Astrocyte of the spinal cord (primary cell): Measurements from ENCODE around the gene MSRB3.

Source experiments
- DNase-seq: peaks from one replicate; pipeline ENCODE4 v3.0.0; 2011; ENCODE audit warnings: low read depth, low spot score
- H3K4me3 ChIP-seq: 2 replicates; pipeline ENCODE4 v1.5.1; 2011; ENCODE audit warnings: low read depth, mild to moderate bottlenecking, low read length, moderate library complexity
- in situ Hi-C: cut with HindIII; loops from 2 replicates; pipeline ENCODE4 v1.10.0; 2017; ENCODE audit warnings: low sequenced_read_pairs
- TF ChIP-seq, protein P1 (sequence below): IDR thresholded peaks from 2 replicates; pipeline ENCODE4 v1.5.1; 2012; ENCODE audit warnings: low read depth, mild to moderate bottlenecking, low read length, inconsistent platforms

The MSRB3 gene

DNA sequence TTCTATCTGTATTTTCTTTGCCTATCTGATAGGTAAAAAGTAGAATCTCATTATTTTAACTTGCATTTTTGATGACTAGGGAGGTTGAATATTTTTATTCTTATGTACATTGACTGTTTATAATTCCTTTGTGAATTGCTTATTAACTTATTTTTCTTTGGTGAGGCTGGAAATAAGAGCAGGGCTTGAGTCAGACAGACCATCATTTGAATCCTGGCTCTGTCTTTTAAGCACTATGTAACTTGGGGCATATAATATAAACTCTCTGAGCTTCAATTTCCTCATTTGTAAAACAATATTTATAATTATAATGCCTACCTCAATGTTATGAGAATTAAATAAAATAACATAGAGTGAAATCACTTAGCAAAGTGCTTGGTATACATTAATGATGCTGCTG, 108.9 kb downstream of the MSRB3 start:
- in situ Hi-C loops: no loop called here
- H3K4me3 ChIP-seq: no peak overlapping the region
- no peak for DNase-seq
- TF ChIP-seq, protein P1, sequence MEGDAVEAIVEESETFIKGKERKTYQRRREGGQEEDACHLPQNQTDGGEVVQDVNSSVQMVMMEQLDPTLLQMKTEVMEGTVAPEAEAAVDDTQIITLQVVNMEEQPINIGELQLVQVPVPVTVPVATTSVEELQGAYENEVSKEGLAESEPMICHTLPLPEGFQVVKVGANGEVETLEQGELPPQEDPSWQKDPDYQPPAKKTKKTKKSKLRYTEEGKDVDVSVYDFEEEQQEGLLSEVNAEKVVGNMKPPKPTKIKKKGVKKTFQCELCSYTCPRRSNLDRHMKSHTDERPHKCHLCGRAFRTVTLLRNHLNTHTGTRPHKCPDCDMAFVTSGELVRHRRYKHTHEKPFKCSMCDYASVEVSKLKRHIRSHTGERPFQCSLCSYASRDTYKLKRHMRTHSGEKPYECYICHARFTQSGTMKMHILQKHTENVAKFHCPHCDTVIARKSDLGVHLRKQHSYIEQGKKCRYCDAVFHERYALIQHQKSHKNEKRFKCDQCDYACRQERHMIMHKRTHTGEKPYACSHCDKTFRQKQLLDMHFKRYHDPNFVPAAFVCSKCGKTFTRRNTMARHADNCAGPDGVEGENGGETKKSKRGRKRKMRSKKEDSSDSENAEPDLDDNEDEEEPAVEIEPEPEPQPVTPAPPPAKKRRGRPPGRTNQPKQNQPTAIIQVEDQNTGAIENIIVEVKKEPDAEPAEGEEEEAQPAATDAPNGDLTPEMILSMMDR: no peak

DNA sequence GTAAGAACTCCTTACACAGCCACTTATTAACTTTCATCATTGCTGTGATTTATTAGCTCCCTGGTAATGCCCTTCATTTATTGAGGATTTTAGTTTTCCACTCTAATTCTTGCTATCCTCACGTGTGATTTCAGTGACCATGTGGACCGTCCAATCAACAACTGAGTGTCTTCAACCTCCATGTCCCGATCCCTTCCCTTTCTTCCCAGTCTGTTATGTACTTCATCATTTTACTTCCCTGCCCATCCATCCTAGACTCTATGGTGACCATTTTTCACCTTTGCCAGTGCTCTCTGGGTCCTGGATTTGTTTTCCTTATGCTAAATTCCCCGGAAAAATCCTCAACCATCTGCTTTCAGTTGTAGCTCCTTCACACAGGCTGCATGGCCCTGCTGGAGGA, 111.0 kb downstream of the MSRB3 start:
- no peak for DNase-seq
- in situ Hi-C loops: no loop called here
- TF ChIP-seq, protein P1: no peak
- no peak overlapping the region for H3K4me3 ChIP-seq

GRCh38 chr12:65391711-65392110, 113.2 kb downstream of the MSRB3 start:
- in situ Hi-C loops: no loop called here
- TF ChIP-seq, protein P1: no peak

DNA sequence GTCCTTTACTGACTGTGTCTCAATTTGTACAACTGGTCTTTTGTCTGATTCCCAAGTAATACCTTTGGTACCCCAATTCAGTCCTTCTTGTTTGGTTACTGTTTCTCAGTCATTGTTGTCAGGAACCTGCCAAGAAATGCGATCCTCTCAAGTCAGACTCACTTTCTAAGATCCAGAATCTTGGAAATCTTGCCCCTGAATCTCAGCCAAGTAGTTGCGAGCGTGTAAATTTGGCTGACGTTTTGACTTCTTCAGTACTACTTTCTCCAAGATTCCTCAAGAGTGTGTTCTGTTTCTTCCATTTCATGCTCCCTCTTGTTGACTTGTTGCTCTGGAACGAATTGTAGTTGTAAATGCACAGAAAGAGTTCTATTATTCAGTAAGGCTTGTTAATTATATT, 114.0 kb downstream of the MSRB3 start:
- no peak for DNase-seq
- TF ChIP-seq, protein P1: no peak
- in situ Hi-C loops: no loop called here
- H3K4me3 ChIP-seq: no peak overlapping the region

More at GRCh38 chr12:65391711-65392110, 113.2 kb downstream of the MSRB3 start:
- no peak overlapping the region for H3K4me3 ChIP-seq
- no peak for DNase-seq

DNA sequence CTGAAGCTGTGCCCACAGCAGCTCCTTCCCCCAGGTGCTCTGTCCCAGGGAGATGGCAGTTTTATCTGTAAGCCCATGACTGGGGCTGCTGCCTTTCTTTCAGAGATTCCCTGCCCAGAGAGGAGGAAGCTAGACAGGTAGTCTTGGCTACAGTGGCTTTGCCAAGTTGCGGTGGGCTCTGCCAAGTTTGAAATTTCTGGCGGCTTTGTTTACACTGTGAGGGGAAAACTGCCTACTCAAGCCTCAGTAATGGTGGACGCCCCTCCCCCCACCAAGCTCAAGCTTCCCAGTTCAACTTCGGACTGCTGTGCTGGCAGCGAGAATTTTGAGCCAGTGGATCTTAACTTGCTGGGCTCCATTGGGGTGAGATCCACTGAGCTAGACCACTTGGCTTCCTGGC, 124.7 kb downstream of the MSRB3 start:
- in situ Hi-C loops: no loop called here
- no peak overlapping the region for H3K4me3 ChIP-seq
- TF ChIP-seq, protein P1: no peak
- DNase-seq: no peak

DNA sequence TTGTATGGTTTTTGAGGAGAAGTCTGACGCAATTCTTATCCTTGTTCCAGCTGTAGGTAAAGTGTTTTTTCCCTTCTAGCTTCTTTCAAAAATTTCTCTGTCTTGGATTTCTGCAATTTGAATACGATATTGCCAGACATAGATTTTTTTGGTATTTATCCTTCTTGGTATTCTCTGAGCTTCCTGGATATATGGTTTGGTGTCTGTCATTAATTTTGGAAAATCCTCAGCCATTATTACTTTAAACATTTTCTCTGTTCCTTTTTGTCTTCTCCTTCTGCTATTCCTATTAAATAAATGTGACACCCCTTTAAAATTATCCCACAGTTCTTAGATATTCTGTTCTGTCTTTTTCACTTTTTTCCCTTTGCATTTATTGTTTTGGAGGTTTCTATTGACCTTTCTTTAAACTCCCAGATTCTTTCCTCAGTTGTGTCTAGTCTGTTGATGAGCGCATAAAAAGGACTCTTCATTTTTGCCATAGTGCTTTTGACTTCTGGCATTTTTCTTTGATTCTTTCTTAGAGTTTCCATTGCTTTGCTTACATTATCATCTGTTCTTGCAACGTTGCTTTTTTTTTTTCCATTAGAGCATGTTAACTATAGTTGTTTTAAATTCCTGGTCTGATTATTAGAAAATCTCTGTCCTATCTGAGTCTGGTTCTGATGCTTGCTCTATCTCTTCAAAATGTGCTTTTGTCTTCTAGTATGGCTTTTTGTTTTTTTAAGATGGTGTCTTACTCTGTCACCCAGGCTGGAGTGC, 129.1 kb downstream of the MSRB3 start:
- in situ Hi-C loops: no loop called here
- TF ChIP-seq, protein P1: no peak
- no peak overlapping the region for H3K4me3 ChIP-seq
- DNase-seq: no peak
